Panc1 (cell line): ENCODE results near the gene DOCK3.

ENCODE experiments used
- POLR2AphosphoS5 ChIP-seq: IDR thresholded peaks from 2 replicates; pipeline ENCODE4 v1.6.1; 2012; ENCODE audit warnings: mild to moderate bottlenecking, low read depth, low read length, moderate library complexity
- SIN3A ChIP-seq: IDR thresholded peaks from 2 replicates; pipeline ENCODE4 v1.6.1; 2012; ENCODE audit warnings: low read depth, mild to moderate bottlenecking, low read length, moderate library complexity, borderline replicate concordance; ENCODE audit not compliant: insufficient read depth
- TF ChIP-seq, protein P1 (sequence below): fragments of 450-650 bp; IDR thresholded peaks from 2 replicates; pipeline ENCODE4 v1.5.1; 2017; ENCODE audit warnings: mild to moderate bottlenecking
- TF ChIP-seq, protein P2 (sequence below), 2 experiments: IDR thresholded peaks; 2 replicates each; pipeline ENCODE4 v1.6.1; 2011 to 2012; ENCODE audit warnings: low read depth in 2 of 2, control low read depth in 1 of 2, low read length in 1 of 2, mild to moderate bottlenecking in 1 of 2, moderate library complexity in 1 of 2; ENCODE audit not compliant: insufficient read depth in 1 of 2

DNA sequence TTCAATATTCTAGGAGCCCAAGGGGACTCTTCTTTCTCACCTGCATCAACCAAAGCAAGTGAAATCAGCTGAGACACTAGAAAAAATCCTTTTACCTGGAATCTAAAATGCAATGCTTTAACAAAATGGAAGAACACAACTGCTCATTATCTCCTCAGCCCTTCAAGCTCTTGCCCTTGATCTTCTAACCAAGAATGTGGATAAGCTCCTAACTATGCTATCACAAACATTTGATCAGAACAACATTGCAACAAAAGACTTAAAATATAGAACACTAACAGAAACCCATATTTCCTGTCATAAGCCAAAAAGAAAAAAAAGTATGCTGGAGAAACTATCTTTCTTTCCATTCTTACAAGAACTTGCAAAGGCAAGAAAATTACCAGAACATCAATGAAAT is 728.9 kb downstream of the DOCK3 start:
- TF ChIP-seq SIN3A (no peak), POLR2AphosphoS5 (no peak)
- TF ChIP-seq, protein P1, sequence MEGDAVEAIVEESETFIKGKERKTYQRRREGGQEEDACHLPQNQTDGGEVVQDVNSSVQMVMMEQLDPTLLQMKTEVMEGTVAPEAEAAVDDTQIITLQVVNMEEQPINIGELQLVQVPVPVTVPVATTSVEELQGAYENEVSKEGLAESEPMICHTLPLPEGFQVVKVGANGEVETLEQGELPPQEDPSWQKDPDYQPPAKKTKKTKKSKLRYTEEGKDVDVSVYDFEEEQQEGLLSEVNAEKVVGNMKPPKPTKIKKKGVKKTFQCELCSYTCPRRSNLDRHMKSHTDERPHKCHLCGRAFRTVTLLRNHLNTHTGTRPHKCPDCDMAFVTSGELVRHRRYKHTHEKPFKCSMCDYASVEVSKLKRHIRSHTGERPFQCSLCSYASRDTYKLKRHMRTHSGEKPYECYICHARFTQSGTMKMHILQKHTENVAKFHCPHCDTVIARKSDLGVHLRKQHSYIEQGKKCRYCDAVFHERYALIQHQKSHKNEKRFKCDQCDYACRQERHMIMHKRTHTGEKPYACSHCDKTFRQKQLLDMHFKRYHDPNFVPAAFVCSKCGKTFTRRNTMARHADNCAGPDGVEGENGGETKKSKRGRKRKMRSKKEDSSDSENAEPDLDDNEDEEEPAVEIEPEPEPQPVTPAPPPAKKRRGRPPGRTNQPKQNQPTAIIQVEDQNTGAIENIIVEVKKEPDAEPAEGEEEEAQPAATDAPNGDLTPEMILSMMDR, result no peak
- TF ChIP-seq, protein P2, sequence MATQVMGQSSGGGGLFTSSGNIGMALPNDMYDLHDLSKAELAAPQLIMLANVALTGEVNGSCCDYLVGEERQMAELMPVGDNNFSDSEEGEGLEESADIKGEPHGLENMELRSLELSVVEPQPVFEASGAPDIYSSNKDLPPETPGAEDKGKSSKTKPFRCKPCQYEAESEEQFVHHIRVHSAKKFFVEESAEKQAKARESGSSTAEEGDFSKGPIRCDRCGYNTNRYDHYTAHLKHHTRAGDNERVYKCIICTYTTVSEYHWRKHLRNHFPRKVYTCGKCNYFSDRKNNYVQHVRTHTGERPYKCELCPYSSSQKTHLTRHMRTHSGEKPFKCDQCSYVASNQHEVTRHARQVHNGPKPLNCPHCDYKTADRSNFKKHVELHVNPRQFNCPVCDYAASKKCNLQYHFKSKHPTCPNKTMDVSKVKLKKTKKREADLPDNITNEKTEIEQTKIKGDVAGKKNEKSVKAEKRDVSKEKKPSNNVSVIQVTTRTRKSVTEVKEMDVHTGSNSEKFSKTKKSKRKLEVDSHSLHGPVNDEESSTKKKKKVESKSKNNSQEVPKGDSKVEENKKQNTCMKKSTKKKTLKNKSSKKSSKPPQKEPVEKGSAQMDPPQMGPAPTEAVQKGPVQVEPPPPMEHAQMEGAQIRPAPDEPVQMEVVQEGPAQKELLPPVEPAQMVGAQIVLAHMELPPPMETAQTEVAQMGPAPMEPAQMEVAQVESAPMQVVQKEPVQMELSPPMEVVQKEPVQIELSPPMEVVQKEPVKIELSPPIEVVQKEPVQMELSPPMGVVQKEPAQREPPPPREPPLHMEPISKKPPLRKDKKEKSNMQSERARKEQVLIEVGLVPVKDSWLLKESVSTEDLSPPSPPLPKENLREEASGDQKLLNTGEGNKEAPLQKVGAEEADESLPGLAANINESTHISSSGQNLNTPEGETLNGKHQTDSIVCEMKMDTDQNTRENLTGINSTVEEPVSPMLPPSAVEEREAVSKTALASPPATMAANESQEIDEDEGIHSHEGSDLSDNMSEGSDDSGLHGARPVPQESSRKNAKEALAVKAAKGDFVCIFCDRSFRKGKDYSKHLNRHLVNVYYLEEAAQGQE (IDR thresholded peaks at IDR 0.05; ENCODE audit: insufficient read depth in 1 of 2, low read depth in 2 of 2, low read length in 1 of 2), result no peak
